Hippocampal formation (tissue), 2 donors: ENCODE results near the gene KRTAP2-2.
"Not testable (repeated sequence)": the region's sequence is repeated elsewhere in the genome, so short reads cannot be mapped to it uniquely, and the experiment has no call there.

Source experiments
- DNase-seq, 2 donors: peaks; one replicate each; lab custom pipeline; 2025; lab: John Stamatoyannopoulos, UW

Gene KRTAP2-2, protein sequence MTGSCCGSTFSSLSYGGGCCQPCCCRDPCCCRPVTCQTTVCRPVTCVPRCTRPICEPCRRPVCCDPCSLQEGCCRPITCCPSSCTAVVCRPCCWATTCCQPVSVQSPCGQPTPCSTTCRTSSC

DNA sequence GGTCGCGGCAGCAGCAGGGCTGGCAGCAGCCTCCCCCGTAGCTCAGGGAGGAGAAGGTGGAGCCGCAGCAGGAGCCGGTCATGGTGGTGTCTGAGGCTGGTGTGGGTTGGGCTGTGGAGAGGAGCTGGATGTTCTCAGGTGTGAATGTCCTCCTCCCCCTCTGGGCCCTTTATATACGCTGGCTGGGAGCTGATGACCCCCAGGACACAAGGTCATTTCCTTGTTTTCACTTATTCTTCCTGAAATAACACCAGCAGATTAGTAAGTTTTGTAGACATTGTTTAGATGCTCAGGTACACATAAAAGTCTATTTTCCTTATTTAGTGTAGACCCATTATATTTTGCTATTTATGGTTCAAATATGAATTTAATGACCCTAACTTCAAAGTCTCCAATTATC, at the start of gene KRTAP2-2:
KRTAP2-2 (minus strand) TSS at position 101 of the 400 bp plus-strand sequence; CDS start at position 82, 19 bp downstream.
- DNase-seq: not testable (repeated sequence)

DNA sequence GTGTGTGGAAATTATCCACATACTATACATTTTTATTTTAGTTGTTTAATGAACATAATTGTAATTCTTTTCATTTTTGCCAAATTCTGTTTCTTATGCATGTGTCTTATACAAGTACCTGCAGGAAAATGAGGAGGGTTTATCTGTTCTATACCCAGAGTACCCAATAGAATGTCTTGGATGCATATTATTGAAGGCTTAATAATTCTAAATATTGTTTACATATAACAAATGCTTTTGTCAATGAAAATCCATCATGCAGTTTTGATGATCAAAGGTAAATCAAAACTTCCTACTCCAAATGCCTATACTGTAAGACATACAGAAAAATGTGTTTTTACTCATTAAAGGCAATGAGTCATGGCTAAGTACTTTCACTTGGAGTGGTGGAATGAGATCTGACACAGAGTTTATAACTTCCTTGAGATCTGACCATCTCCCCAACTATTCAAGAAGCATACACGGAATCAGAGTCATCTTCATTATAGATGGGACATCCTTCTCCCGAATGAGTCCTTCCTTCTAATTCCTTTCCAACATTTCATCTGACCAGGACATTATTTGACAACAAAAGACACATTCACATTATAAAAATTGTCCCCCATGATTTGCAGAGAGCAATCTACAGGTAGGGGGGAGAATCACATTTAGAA, 49.5 kb upstream of the KRTAP2-2 start:
- DNase-seq: not testable (repeated sequence)

DNA sequence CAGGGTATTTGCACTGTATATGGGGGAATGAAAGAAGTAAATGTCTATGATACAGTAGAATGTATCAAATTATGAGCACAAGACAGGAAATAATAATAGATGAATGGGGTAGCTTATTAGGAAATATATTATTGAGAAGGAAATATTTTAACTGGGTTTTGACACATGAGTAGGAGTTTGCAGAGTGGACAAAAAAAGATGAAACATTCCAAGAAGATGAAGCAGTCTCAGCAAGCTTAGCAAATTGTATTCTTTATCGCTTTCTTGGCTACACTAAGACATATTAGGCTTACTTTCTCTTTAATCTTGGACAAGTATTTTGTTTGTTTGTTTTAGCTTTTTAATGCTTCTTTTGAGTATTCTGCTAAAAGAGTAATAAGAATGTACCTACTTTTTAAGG, 48.9 kb upstream of the KRTAP2-2 start:
- no peak for DNase-seq

DNA sequence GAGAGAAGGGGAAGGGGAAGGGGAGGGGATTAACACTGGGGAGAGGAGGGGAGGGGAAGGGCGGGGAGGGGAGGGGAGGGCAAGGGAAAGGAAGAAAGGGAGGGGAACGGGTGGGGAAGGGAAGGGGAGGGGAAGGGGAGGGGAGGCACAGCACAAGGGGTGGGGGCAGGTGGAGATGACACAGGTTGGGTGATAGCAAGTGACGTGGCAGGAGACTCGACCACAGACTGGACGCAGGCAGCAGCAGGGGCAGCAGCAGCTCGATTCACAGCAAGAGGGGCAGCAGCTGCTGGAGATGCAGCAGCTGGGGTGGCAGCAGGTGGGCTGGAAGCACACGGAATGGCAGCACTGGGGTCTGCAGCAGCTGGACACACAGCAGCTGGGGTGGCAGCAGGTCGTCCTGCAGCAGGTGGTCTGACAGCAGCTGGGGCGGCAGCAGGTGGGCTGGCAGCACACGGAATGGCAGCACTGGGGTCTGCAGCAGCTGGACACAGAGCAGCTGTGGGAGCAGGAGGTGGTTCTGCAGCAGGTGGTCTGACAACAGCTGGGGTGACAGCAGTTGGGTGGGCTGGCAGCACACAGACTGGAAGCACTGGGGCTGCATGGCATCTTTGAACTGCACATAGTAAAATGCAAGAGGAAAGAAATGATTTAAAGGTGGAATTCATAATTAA, 46.7 kb upstream of the KRTAP2-2 start, which contains the start of gene KRTAP4-16:
KRTAP4-16 (minus strand) TSS at position 624 of the 674 bp plus-strand sequence; CDS start at position 624, 0 bp downstream.
- DNase-seq: no peak

DNA sequence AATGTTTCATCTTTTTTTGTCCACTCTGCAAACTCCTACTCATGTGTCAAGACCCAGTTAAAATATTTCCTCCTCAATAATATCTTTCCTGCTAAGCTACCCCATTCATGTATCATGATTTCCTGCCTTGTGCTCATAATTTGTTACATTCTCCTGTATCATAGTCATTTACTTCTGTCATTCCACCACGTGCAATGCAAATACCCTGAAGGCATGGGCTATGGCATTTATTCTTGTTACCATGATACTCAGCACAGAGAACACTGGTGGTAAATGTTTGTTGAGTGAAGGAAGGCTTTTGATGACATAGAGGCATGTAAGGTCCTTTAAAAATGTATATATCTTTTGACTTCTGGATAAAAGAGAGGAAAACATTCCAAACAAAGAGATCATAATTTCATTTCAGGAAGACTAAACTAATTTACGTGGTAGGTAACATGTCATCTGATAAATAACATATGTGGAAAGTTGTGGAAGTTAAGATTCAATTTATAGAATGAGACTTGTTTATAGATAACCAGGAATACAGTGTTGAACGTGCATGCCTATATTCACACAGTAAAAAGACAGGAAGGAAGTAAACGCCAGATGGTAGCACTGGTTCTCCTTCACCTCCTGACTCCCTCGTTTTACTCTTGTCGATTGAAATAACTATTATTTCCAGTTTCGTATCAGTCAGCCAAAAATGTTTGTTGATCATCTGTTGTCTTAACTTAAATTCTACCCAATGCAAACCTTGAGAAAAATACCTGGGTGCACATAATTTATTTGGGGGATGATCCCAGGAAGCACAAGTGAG, 44.9 kb upstream of the KRTAP2-2 start:
- DNase-seq: not testable (repeated sequence)

DNA sequence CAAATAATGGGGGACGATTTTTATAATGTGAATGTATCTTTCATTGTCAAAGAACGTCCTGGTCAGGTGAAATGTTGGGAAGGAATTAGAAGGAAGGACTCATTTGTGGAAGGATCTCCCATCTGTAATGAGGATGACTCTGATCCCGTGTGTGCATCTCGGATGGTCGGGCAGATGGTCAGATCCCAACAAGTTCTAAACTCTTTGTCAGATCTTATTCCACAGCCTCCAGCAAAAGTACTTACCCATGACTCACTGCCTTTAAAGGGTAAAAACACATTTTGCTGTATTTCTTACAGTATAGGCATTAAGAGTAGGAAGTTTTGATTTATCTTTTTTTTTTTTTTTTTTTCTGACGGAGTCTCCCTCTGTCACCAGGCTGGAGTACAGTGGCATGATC, 43.5 kb upstream of the KRTAP2-2 start:
- no peak for DNase-seq

DNA sequence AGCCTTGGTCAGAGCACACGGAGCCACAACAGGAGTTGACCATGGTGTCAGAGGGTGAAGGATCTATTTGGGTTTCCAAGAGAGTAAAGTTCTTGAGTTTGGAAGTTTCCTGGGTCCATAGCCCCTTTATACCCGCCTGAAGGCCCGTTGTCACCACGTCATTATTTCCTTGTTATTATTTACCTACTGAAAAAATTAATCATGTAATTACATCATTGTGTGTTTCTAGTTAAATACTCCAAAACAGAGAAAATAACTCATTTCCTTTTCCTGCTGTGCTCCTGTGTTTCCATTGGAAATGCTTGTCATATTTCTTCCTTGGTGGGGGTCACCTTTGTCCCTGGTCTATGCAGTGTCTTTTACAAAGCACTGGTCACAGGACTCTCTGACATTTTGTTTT, 43.0 kb upstream of the KRTAP2-2 start, which contains the start of gene KRTAP4-8:
KRTAP4-8 (minus strand) TSS at position 101 of the 400 bp plus-strand sequence; CDS start at position 43, 58 bp downstream.
- DNase-seq: no peak

DNA sequence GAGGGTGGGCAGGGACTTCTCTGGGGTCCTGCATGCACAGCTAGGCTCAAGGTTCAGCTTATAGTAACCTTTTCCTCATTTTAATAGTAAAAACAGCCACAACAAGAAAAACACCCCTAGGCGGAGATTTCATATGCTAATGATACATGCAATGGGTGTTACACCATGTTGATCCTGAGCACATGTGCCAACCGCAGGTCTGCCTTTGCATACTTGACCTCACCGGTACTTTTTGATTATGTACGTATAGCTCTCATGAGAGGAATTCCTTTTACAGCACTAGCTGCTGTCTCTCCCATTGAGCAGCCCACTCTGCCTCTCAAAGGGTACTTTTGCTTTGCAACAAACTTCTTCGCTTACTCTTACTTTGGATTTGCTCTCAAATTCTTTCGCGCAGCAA, 41.0 kb upstream of the KRTAP2-2 start:
- DNase-seq: no peak

DNA sequence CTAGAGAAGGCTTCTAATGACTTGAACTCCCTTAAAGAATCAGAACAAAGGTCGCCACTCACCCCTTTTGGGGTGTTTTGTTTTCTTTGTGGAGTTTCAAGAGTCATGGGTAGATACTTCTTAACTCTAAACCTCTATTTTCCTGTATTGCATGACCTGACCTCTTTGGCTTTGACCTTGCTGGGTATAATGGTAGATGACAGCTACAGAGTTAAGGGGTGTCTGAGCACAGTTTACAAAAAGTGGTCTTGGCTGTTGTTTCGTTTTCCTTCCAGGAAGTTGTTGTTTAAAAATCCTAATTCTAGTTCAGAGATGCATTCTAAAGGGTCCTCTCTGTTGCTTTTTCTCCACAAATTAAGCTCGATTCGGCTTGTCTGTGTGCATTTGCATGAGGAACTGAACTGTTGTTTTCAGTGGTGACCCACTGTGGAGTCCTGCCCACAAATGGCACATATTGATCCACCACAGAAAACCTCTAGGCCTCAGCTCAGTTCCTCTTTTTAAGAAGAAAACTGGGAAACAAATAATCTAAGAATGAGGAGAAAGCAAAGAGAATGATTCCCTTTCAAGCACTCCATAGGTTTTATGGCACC, 33.8 kb upstream of the KRTAP2-2 start:
- not testable (repeated sequence) for DNase-seq

DNA sequence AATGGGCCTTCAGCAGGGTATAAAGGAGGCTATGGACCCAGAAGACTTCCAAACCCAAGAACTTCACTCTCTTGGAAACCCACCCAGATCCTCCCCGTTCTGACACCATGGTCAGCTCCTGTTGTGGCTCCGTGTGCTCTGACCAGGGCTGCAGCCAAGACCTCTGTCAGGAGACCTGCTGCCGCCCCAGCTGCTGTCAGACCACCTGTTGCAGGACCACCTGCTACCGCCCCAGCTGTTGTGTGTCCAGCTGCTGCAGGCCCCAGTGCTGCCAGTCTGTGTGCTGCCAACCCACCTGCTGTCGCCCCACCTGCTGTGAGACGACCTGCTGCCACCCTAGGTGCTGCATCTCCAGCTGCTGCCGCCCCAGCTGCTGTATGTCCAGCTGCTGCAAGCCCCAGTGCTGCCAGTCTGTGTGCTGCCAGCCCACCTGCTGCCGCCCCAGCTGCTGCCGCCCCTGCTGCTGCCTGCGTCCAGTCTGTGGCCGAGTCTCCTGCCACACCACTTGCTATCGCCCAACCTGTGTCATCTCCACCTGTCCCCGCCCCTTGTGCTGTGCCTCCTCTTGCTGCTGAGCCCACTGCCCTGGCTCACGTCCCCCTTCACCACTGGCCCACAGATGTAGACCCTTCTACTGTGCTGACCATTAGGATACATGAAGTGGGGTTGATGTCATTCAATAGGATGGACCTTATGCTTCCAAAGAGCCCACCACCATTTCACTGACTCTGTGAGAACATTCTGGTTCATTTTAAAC, 29.2 kb upstream of the KRTAP2-2 start, which contains the start of gene KRTAP4-7:
KRTAP4-7 (plus strand) TSS at position 51 of the 757 bp plus-strand sequence; CDS start at position 108, 57 bp downstream.
- DNase-seq: not testable (repeated sequence)

DNA sequence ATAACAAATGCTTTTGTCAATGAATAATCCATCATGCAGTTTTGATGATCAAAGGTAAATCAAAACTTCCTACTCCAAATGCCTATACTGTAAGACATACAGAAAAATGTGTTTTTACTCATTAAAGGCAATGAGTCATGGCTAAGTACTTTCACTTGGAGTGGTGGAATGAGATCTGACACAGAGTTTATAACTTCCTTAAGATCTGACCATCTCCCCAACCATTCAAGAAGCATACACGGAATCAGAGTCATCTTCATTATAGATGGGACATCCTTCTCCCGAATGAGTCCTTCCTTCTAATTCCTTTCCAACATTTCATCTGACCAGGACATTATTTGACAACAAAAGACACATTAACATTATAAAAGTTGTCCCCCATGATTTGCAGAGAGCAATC, 28.4 kb upstream of the KRTAP2-2 start:
- not testable (repeated sequence) for DNase-seq

DNA sequence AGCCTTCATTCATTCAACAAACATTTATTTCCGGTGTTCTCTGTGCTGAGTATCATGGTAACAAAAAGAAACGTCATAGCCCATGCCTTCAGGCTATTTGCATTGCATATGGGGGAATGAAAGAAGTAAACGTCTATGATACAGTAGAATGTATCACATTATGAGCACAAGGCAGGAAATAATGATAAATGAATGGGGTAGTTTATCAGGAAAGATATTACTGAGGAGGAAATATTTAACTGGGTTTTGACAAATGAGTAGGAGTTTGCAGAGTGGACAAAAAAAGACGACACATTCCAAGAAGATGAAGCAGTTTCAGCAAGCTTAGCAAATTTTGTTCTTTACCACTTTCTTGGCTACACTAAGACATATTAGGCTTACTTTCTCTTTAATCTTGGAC, 27.6 kb upstream of the KRTAP2-2 start:
- DNase-seq: no peak

DNA sequence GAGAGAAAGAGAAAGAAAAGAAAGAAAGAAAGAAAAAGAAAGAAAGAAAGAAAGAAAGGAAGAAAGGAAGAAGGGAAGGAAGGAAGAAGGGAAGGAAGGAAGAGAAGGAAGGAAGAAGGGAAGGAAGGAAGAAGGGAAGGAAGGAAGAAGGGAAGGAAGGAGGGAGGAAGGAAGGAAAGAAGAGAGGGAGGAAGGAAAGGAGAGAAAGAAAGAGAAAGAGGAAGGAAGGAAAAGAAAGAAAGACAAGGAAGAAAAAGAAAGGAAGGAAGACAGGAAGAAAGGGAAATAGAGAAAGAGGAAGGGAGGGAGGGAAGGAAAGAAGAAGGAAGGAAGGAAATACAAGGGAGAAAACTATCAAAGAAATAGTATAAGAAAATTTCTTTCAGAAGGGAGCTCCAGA, 21.8 kb upstream of the KRTAP2-2 start:
- no peak for DNase-seq

DNA sequence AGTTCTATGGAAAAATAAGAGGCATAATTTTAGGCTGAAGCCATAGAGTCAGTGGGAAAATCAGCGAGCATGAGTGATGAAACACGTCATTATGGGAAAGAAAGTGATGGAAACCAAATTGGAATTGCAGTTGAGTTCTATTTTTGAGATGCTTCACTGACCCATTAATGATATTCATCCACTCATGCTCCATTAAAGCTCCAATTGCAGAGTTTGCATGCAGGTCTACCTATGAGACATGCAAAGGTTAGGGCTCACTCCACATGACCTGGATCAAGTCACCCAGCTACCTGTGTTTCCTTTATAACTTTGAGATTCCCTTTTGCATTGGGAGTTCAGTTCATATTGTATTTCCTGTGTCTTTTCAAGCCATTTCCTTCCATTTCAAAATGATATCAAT, 18.6 kb upstream of the KRTAP2-2 start:
- no peak for DNase-seq

DNA sequence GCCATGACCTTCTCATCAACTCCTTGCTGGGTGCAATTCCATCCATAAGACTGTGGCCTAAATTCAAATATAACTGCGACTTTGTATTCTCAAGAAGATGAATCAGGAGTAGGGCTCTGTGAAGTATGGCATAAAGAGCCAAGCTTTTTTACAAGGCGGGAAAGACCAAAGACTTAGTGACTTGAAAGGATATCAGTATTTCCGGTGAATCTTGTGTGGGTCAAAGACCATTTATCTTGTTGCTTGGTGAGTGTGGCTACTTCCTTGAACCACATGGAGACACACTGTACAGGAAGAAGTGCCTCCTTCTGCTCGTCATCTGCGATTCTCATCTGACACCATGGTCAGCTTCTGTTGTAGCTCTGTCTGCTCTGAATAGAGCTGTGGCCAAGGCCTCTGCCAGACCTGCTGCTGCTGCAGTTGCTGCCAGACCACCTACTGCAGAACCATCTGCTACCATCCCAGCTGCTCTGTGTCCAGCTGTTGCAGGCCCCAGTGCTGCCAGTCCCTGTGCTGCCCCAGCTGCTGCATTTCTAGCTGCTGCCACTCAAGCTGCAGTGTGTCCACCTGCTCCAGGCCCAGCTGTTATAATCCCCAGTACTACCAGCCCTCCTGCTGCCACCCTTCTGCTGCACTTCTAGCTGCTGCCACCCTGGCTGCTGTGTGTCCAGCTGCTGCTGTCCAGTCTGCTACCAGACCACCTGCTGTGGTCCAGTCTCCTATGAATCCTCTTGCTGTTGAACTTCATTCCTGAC, 16.8 kb upstream of the KRTAP2-2 start:
- DNase-seq: no peak

DNA sequence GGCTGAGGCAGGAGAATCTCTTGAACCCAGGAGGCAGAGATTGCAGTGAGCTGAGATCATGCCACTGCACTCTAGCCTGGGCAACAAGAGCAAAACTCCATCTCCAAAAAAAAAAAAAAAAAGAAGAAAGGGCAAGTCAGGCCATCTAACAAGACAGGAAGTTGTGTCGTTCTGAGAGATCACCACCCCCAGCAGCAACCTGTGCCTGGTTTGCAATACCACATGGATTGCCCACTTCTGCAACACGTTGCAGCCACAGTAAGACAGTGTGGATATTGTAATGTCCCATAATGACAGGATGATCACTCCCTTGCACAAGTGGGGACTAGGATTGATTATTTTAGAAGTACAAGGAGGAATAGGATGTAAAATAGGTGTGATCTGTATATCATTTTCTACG, 14.0 kb upstream of the KRTAP2-2 start:
- DNase-seq: no peak

DNA sequence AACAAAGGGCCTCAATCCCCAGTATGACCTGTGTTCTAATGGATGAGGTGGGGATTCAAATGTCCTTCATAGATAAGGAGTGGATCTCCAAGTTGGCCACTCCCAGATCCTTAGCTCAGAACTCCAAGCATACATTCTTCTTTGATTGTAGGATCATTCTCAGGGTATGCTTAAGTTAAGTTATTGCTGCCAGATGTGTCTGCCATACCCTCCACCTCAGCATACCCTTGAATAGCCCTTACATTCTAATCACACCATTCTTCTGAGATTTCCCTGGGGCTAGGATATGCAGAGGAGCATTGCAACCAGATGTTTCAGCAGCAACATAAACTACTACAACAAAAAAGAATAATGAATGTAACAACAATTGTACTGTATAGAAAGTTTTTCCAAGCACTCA, 12.3 kb upstream of the KRTAP2-2 start:
- DNase-seq: no peak

DNA sequence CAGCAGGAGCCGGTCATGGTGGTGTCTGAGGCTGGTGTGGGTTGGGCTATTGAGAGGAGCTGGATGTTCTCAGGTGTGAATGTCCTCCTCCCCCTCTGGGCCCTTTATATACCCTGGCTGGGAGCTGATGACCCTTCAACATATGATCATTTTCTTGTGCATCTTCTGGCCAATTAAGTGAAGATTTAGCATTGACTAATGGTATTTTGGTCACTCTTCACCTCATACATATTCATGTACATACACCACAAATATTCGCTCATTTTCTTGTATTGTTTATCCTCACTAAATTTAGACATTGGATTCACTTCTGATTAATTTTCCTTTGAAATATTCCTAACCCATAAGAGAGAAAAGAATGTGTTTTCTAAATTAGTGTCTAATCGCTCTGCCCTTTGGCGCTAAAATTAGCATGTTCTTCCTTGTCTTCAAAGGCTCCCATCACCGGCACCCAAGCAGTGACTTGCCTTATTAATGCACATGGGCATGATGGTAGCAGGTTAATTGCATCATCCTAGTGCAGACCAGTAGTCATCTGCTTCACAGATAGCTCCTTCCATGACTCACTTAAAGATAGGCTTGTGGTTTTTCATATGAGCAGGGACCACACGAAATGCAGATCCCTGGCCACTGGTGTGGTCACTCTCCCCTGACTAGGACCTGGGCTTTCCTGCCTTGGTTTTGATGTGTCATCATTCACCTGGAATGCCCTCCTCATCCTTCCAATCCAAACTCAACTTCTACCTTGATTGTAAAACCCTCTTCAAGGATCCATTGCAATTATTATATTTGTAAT, 11.0 kb upstream of the KRTAP2-2 start, which contains the start of gene KRTAP2-4:
KRTAP2-4 (minus strand) TSS at position 51 of the 796 bp plus-strand sequence; CDS start at position 17, 34 bp downstream.
- DNase-seq: no peak

DNA sequence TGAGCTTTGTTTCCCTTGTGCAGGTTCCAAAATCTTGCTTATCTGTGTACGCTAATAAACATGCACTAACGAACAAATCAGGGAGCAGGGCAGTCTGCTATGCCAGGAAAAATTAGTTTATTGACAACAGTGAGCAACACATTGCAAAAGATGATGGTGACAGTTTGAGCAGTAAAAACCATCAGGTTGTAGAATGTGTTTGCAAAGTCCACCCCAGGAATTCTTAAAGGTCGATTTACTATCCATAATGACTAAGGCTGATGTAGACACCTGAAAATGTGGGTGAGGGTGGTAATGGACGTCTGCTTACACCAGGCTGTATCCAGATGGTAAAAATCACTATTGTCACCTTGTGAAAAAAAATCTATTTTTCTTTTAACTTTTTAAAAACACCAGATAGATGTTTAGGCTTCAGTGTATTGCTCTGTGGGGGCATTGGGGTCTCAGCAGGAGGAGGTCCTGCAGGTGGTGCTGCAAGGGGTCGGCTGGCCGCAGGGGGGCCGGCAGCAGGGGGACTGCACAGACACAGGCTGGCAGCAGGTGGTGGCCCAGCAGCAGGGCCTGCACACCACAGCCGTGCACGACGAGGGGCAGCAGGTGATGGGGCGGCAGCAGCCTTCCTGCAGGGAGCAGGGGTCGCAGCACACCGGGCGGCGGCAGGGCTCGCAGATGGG, 10.1 kb upstream of the KRTAP2-2 start:
- not testable (repeated sequence) for DNase-seq
